ENCODE results near the gene RPL22L1.
"Not testable (repeated sequence)": the region's sequence is repeated elsewhere in the genome, so short reads cannot be mapped to it uniquely, and the experiment has no call there.

Gene RPL22L1

DNA sequence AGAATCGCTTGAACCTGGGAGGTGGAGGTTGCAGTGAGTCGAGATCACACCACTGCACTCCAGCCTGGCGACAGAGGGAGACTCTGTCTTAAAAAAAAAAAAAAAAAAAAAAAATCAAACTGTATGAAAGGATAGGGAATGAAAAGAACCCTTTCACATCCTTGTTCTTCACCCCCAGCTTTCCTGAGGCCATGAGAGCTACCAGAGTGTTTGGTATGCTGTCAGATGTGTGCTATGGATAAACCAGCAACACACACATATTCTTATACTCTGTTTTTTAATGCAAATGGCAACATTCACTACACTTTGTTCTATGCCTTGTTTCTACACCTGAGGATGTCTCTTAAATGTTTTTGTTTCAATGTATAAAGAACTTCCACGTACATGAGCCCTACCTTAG is 33.5 kb downstream of the RPL22L1 start:
- in situ Hi-C loops (cut with MboI; ENCODE audit: low sequenced_read_pairs): no loop called here

DNA sequence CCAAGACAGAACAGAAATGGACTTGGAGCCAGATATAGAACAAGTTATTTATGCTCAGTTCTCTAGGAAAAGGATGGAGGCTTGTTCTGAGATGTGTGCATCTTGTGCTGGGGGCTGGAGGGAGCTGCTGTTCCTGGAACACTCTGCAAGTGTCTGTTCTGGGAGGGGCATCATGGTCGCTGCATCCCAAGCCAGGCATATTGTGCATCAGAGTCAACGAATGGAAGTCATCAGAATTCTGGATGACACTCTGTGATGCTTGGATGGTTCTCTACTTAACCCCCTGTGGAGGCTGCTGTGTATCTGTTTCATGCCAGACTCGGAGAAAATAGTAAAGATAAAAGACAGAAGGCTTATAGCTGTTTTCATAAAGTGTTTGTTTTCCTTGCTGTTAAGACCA is 34.7 kb downstream of the RPL22L1 start:
- in situ Hi-C loops (cut with MboI; ENCODE audit: low sequenced_read_pairs): no loop called here

DNA sequence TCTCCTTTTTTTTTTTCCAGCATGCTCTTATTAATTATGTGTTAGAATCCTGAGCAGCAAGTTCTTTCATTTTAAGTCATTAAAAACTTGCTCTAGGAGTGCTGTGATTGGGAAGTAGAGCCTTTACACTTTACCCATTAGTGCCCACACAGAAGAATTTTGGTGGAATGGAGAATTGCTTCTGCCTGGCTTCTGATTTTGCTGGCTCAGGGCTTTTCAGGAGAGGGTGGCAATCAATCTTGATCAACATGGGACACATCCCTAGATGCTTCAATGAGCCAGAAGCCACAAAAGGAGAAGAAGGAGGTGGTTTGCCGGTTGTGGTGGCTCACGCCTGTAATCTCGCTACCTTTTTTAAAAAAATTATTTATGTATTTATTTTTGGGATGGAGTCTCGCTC is 39.4 kb downstream of the RPL22L1 start:
- in situ Hi-C loops (cut with MboI; ENCODE audit: low sequenced_read_pairs): no loop called here

DNA sequence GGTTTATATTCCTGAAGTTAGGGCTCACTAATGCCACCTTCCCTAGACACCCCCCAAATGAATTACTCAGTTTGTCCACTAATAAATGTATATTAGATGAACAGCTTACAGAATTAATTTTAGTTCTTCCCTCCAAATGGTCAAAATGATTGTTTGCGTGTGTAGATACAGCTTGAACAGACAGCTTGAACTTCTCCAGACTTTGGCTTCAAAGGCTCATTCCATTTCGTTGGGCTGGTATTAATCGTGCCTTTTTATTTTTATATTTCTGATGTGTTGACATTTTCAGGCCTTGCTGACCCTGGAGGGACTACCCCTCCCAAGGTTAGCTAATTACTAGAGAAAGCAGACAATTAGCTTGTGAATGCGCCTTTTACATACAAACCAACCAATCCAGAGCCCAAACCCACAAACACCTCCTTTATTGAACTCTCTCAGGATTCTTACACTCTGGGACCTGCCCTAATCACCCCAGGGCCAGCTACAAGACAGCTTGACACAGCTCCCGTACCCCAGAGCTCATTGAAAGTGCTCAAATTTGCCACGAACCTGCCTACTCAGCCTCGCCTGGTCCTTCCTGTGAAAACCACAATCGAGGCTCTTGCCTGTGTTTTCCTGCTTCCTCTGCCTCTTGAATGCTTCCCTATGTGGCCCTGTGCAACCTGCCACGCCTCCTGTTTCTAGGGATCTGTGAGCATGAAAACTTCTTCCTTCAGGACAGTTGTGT is 40.3 kb downstream of the RPL22L1 start:
- in situ Hi-C loops (cut with MboI; ENCODE audit: low sequenced_read_pairs): no loop called here

DNA sequence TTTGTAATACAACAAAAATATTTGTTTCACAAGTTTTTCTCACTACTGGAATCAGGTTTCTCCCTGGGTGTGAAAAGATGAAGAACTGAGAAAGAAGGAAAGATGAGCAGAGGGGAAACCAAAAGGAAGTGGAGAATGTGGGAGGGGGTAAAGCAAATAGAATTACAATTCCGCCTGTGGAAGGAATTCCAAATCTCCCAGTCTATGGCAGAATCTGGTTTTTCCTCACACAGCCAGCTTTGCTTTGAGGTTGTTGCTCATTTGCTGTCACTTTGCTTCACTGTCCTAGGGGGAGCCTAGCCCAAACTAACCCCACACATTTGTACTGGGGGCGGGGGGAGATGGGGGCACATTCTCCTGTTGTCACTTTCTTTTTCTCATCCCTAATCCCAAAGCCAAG is 43.9 kb downstream of the RPL22L1 start:
- in situ Hi-C loops (cut with MboI; ENCODE audit: low sequenced_read_pairs): no loop called here

DNA sequence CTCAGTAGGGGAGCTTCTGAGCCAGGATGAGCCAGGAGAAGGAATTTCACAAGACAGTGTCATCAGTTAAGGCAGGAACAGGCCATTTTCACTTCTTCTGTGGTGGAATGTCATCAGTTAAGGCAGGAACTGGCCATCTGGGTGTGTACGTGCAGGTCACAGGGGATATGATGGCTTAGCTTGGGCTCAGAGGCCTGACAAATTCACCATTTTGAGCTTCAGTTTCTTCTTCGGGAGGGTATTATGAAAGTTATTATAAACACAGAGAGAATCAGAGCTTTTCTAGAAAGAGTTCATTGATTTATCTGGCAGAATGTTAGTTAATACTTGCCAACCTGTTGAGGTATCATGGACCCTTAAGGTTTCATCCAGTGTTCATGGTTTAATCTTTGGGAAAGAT is 46.4 kb downstream of the RPL22L1 start:
- in situ Hi-C loops (cut with MboI; ENCODE audit: low sequenced_read_pairs): not testable (repeated sequence)

DNA sequence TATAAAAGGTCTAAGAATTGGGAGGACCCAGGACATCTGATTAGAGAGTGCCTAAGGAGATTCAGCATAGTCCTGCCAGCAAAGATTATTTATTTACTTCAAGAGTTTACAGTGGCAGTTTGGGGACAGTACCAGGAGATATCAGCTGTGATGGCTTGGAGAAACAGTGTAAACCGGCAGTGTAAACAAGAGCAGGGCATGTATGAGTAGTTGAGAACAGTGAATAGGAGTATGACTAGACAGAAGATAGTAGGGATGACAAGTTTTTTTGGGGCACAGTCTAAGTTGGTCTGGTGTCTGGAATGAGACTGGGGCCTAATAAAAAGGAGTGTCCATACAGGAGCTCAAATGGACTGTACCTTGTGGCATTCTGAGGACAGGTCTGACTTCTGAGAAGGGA is 51.7 kb downstream of the RPL22L1 start:
- in situ Hi-C loops (cut with MboI; ENCODE audit: low sequenced_read_pairs): not testable (repeated sequence)

DNA sequence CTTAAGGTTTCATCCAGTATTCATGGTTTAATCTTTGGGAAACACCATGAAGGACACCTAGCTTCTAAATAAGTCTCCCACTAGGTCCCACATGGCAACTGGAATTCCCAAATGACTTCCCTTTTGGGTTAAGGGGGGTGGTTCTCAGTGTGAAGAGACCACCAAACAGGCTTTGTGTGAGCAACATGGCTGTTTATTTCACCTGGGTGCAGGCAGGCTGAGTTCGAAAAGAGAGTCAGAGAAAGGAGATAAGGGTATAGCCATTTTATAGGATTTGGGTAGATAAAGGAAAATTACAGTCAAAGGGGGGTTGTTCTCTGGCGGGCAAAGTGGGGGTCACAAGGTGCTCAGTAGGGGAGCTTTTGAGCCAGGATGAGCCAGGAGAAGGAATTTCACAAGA is 52.5 kb downstream of the RPL22L1 start:
- in situ Hi-C loops (cut with MboI; ENCODE audit: low sequenced_read_pairs): not testable (repeated sequence)

DNA sequence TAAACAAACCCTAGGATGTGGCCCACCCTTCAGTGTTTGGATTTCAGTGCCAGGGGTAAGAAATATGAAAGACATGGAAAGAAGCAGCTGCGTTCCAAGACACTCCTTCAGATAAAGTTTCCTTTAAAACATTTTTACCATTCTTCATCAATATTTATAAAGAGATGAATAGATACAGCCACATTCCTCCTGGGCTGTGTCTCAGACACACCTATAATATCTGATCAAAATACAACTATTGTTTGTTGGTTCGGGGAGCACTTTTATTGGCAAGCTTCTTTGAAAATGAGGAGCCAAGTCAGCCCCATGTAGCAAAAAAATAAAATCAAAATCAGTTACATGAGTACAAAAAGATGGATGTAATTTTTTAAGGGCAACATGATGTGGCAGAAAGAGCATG is 53.2 kb downstream of the RPL22L1 start:
- in situ Hi-C loops (cut with MboI; ENCODE audit: low sequenced_read_pairs): no loop called here

DNA sequence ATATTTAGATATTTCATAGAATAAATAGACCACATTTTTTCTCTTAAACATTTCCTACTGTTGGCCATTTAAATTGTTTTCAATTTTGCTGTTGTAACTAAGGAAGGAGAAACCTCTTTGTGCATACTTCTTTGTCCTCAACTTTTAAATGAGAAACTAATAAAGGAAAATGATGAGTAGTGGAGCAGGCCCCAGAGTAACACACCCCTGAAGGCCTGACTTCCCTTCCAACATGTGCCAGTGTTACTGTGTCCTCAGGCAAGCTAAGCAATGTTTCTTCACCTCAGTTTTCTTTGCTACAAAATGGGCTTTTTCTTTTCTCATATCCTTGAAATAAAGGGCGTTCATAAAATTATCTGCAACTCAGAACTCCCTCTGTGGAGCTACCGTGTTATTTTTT is 53.7 kb downstream of the RPL22L1 start:
- in situ Hi-C loops (cut with MboI; ENCODE audit: low sequenced_read_pairs): no loop called here

DNA sequence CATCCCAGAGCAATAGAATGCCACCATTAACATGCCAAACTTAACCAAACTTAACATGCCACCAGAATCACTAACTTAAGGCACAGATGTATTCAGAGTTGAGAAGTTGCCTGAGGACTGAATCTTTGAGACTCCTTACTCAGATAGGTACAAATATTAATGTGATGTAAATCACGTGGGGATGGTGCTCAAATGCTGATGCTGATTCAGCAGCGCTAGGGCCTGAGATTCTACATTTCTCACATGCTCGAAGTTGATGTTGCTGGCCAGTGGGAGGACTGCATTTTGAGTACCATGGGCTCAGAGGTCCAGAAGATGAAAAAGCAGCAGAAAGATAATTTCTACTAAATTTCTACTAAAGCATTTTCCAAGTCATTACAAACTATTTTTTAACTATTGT is 54.1 kb downstream of the RPL22L1 start:
- in situ Hi-C loops (cut with MboI; ENCODE audit: low sequenced_read_pairs): no loop called here

DNA sequence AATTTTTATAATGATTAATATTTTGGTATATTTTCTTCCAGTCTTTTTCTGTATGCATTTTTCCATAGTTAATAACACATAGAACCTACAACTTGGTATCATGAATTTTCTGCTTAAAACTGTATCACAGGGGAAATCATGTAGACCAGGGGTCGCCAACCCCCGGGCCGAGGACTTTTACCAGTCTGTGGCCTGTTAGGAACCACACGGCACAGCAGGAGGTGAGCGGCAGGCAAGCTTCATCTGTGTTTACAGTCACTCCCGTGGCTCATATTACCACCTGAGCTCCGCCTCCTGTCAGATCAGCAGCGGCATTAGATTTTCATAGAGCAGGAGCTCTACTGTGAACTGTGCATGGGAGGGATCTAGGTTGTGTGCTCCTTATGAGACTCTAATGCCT is 54.7 kb downstream of the RPL22L1 start:
- in situ Hi-C loops (cut with MboI; ENCODE audit: low sequenced_read_pairs): no loop called here
